ENCODE results near the gene KBTBD12.

GRCh38 chr3:128014548-128014947 is 99.5 kb downstream of the KBTBD12 start:
- no peak for TF ChIP-seq CTCF (IDR thresholded peaks at IDR 0.05; ENCODE audit: low read length)
- TF ChIP-seq EZH2 (optimal IDR thresholded peaks at IDR 0.05; ENCODE audit: low read depth, low read length) = no peak
- no peak for TF ChIP-seq EZH2phosphoT487 (IDR thresholded peaks at IDR 0.05; ENCODE audit: low read length)
